ENCODE measurements around the gene ARHGAP11A.
A peak's percentile ranks its signal among the peaks of the same experiment; 100 is the strongest.

The ARHGAP11A gene

DNA sequence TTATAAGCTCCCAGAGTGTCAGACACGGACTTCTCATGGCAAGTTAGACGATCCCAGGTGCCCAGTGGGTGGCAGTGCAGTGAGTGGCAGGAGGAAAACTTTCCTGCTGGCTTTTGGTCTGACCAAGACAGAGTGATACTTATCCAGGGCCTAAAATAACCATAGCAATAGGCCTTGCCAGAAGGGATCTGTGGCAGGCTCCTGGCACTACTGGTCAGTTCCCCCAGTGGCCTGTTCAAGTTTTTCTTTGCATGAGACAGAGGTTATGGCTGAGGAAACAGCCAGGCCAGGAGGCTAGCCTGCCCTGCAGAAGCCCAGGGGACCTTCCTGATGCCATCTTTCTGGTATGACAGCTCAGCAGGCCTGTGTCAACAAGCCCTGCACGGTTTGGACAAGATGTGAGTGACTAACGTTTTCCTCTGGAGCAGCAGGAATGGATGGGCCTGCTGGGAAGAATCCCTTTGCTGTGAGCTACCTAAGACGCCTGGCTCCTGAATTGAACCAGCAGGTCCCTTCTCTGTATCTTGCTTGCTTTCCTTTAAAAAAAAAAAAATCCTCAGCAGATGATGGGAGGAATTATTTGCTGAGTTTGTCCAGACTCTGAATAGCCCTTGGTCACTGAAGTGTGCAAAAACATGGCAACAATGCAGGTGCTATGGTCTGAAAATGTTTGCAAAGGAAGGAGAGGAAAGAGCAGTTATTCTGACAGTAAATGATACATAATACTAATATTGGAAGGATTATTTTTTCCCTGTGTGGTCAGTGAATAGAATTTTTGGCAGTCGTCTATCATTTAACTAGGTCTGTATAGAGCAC lies 44.2 kb downstream of the ARHGAP11A start:
- no peak overlapping the region for H2BK15ac ChIP-seq (ENCODE audit: low read depth, poor library complexity, severe bottlenecking)
- peak overlapping the region; percentile 2 for H3K4me2 ChIP-seq (ENCODE audit: low read length, poor library complexity, severe bottlenecking)
- peak; percentile 79 for DNase-seq
- H2BK12ac ChIP-seq (ENCODE audit: low read length in 2 of 2) = peak overlapping the region in 1 of 2 experiments; percentile 34
- H3K9me3 ChIP-seq (ENCODE audit: control insufficient read depth, low read length) = no peaks in the 10 kb centered on the region
- no peak overlapping the region for H2BK120ac ChIP-seq (ENCODE audit: low read depth, low read length)
- H3K14ac ChIP-seq (ENCODE audit: low read length in 2 of 2) = no peak overlapping the region
- no peak overlapping the region for H3K4me3 ChIP-seq (ENCODE audit: insufficient read depth in 1 of 2, low read depth in 1 of 2, low read length in 2 of 2)
- H3K18ac ChIP-seq (ENCODE audit: low read depth in 1 of 2, low read length in 2 of 2) = no peak overlapping the region
- no peak overlapping the region for H4K91ac ChIP-seq (ENCODE audit: low read length)
- H3K79me1 ChIP-seq (replicated peaks; ENCODE audit: low read length, poor library complexity, severe bottlenecking) = no peaks in the 10 kb centered on the region
- no peaks in the 10 kb centered on the region for H3K36me3 ChIP-seq (ENCODE audit: control insufficient read depth in 1 of 2, insufficient read depth in 2 of 2, low read depth in 1 of 2, low read length in 2 of 2)
- WGBS = 60% methylated on average over 5 of the region's 6 CpGs
- H3K27ac ChIP-seq (ENCODE audit: low read length, poor library complexity, severe bottlenecking) = peak overlapping the region; percentile 86
- no peaks in the 10 kb centered on the region for H3K27me3 ChIP-seq (ENCODE audit: control insufficient read depth in 1 of 2, insufficient read depth in 1 of 2, low read length in 2 of 2)
- peak overlapping the region; percentile 49 for H2BK5ac ChIP-seq (ENCODE audit: low read depth, low read length, poor library complexity, severe bottlenecking)
- H2AK5ac ChIP-seq (ENCODE audit: low read length, severe bottlenecking) = peak overlapping the region; percentile 82
- no peak overlapping the region for H3K4ac ChIP-seq (ENCODE audit: low read depth in 1 of 2, low read length in 2 of 2)
- H3K4me1 ChIP-seq (ENCODE audit: control insufficient read depth, insufficient read depth, low read depth, low read length) = peaks cover 15% of the 10 kb centered on the region
- H4K8ac ChIP-seq (ENCODE audit: low read length) = peak overlapping the region; percentile 40
- H3K23ac ChIP-seq (ENCODE audit: low read length in 2 of 2) = no peak overlapping the region
- peak overlapping the region; percentile 57 for H3K9ac ChIP-seq (ENCODE audit: low read length)
- no peak overlapping the region for H2AFZ ChIP-seq (ENCODE audit: low read depth, low read length)

- no peak for DNase-seq
- no peak overlapping the region for H3K23ac ChIP-seq (ENCODE audit: low read length in 2 of 2)
- no peak overlapping the region for H4K91ac ChIP-seq (ENCODE audit: low read length)
- no peak overlapping the region for H3K18ac ChIP-seq (ENCODE audit: low read depth in 1 of 2, low read length in 2 of 2)
- H4K8ac ChIP-seq (ENCODE audit: low read length) = no peak overlapping the region
- no peak overlapping the region for H2AFZ ChIP-seq (ENCODE audit: low read depth, low read length)
- no peak overlapping the region for H3K14ac ChIP-seq (ENCODE audit: low read length in 2 of 2)
- no peak overlapping the region for H3K4me2 ChIP-seq (ENCODE audit: low read length, poor library complexity, severe bottlenecking)
- no peak overlapping the region for H2BK120ac ChIP-seq (ENCODE audit: low read depth, low read length)
- peak overlapping the region in 1 of 2 experiments; percentile 45 for H2BK12ac ChIP-seq (ENCODE audit: low read length in 2 of 2)
- H2AK5ac ChIP-seq (ENCODE audit: low read length, severe bottlenecking) = peak overlapping the region; percentile 33
- H3K27ac ChIP-seq (ENCODE audit: low read length, poor library complexity, severe bottlenecking) = no peak overlapping the region
- WGBS = 89% methylated on average over 4 of the region's 4 CpGs
- no peaks in the 10 kb centered on the region for H3K79me1 ChIP-seq (replicated peaks; ENCODE audit: low read length, poor library complexity, severe bottlenecking)
- no peak overlapping the region for H3K4ac ChIP-seq (ENCODE audit: low read depth in 1 of 2, low read length in 2 of 2)
- no peaks in the 10 kb centered on the region for H3K9me3 ChIP-seq (ENCODE audit: control insufficient read depth, low read length)
- no peaks in the 10 kb centered on the region for H3K27me3 ChIP-seq (ENCODE audit: control insufficient read depth in 1 of 2, insufficient read depth in 1 of 2, low read length in 2 of 2)
- no peak overlapping the region for H3K9ac ChIP-seq (ENCODE audit: low read length)
- no peak overlapping the region for H3K4me3 ChIP-seq (ENCODE audit: insufficient read depth in 1 of 2, low read depth in 1 of 2, low read length in 2 of 2)
- peaks cover 15% of the 10 kb centered on the region for H3K4me1 ChIP-seq (ENCODE audit: control insufficient read depth, insufficient read depth, low read depth, low read length)
- no peak overlapping the region for H2BK15ac ChIP-seq (ENCODE audit: low read depth, poor library complexity, severe bottlenecking)
- no peaks in the 10 kb centered on the region for H3K36me3 ChIP-seq (ENCODE audit: control insufficient read depth in 1 of 2, insufficient read depth in 2 of 2, low read depth in 1 of 2, low read length in 2 of 2)
- H2BK5ac ChIP-seq (ENCODE audit: low read depth, low read length, poor library complexity, severe bottlenecking) = no peak overlapping the region
Observed at GRCh38 chr15:32663671-32664070, 48.4 kb downstream of the ARHGAP11A start.

- H3K4me2 ChIP-seq (ENCODE audit: low read length, poor library complexity, severe bottlenecking) = no peak overlapping the region
- no peak overlapping the region for H3K4ac ChIP-seq (ENCODE audit: low read depth in 1 of 2, low read length in 2 of 2)
- no peaks in the 10 kb centered on the region for H3K36me3 ChIP-seq (ENCODE audit: control insufficient read depth in 1 of 2, insufficient read depth in 2 of 2, low read depth in 1 of 2, low read length in 2 of 2)
- no peak overlapping the region for H4K8ac ChIP-seq (ENCODE audit: low read length)
- no peak overlapping the region for H2AFZ ChIP-seq (ENCODE audit: low read depth, low read length)
- no peak overlapping the region for H3K14ac ChIP-seq (ENCODE audit: low read length in 2 of 2)
- H3K4me1 ChIP-seq (ENCODE audit: control insufficient read depth, insufficient read depth, low read depth, low read length) = peaks cover 9% of the 10 kb centered on the region
- peak overlapping the region in 1 of 2 experiments; percentile 45 for H2BK12ac ChIP-seq (ENCODE audit: low read length in 2 of 2)
- H3K23ac ChIP-seq (ENCODE audit: low read length in 2 of 2) = no peak overlapping the region
- H4K91ac ChIP-seq (ENCODE audit: low read length) = no peak overlapping the region
- no peaks in the 10 kb centered on the region for H3K27me3 ChIP-seq (ENCODE audit: control insufficient read depth in 1 of 2, insufficient read depth in 1 of 2, low read length in 2 of 2)
- H2AK5ac ChIP-seq (ENCODE audit: low read length, severe bottlenecking) = peak overlapping the region; percentile 75
- DNase-seq = no peak
- H3K9me3 ChIP-seq (ENCODE audit: control insufficient read depth, low read length) = no peaks in the 10 kb centered on the region
- H2BK5ac ChIP-seq (ENCODE audit: low read depth, low read length, poor library complexity, severe bottlenecking) = no peak overlapping the region
- H2BK120ac ChIP-seq (ENCODE audit: low read depth, low read length) = no peak overlapping the region
- no peak overlapping the region for H3K9ac ChIP-seq (ENCODE audit: low read length)
- no peak overlapping the region for H3K18ac ChIP-seq (ENCODE audit: low read depth in 1 of 2, low read length in 2 of 2)
- H2BK15ac ChIP-seq (ENCODE audit: low read depth, poor library complexity, severe bottlenecking) = no peak overlapping the region
- H3K27ac ChIP-seq (ENCODE audit: low read length, poor library complexity, severe bottlenecking) = no peak overlapping the region
- no peaks in the 10 kb centered on the region for H3K79me1 ChIP-seq (replicated peaks; ENCODE audit: low read length, poor library complexity, severe bottlenecking)
- H3K4me3 ChIP-seq (ENCODE audit: insufficient read depth in 1 of 2, low read depth in 1 of 2, low read length in 2 of 2) = no peak overlapping the region
Observed at GRCh38 chr15:32664796-32665195, 49.5 kb downstream of the ARHGAP11A start.

GRCh38 chr15:32667321-32667720 lies 52.0 kb downstream of the ARHGAP11A start:
- no peak for DNase-seq
- no peak overlapping the region for H2BK5ac ChIP-seq (ENCODE audit: low read depth, low read length, poor library complexity, severe bottlenecking)
- H3K9ac ChIP-seq (ENCODE audit: low read length) = no peak overlapping the region
- H2BK15ac ChIP-seq (ENCODE audit: low read depth, poor library complexity, severe bottlenecking) = no peak overlapping the region
- H3K9me3 ChIP-seq (ENCODE audit: control insufficient read depth, low read length) = no peaks in the 10 kb centered on the region
- WGBS = 95% methylated on average over 6 of the region's 6 CpGs
- H3K23ac ChIP-seq (ENCODE audit: low read length in 2 of 2) = no peak overlapping the region
- no peak overlapping the region for H2AK5ac ChIP-seq (ENCODE audit: low read length, severe bottlenecking)
- H2BK120ac ChIP-seq (ENCODE audit: low read depth, low read length) = no peak overlapping the region
- no peak overlapping the region for H3K4me3 ChIP-seq (ENCODE audit: insufficient read depth in 1 of 2, low read depth in 1 of 2, low read length in 2 of 2)
- no peak overlapping the region for H2AFZ ChIP-seq (ENCODE audit: low read depth, low read length)
- H3K27me3 ChIP-seq (ENCODE audit: control insufficient read depth in 1 of 2, insufficient read depth in 1 of 2, low read length in 2 of 2) = no peaks in the 10 kb centered on the region
- H3K4me1 ChIP-seq (ENCODE audit: control insufficient read depth, insufficient read depth, low read depth, low read length) = peaks cover 5% of the 10 kb centered on the region
- no peak overlapping the region for H4K91ac ChIP-seq (ENCODE audit: low read length)
- no peak overlapping the region for H4K8ac ChIP-seq (ENCODE audit: low read length)
- no peak overlapping the region for H3K4ac ChIP-seq (ENCODE audit: low read depth in 1 of 2, low read length in 2 of 2)
- no peak overlapping the region for H2BK12ac ChIP-seq (ENCODE audit: low read length in 2 of 2)
- H3K14ac ChIP-seq (ENCODE audit: low read length in 2 of 2) = no peak overlapping the region
- no peak overlapping the region for H3K27ac ChIP-seq (ENCODE audit: low read length, poor library complexity, severe bottlenecking)
- H3K36me3 ChIP-seq (ENCODE audit: control insufficient read depth in 1 of 2, insufficient read depth in 2 of 2, low read depth in 1 of 2, low read length in 2 of 2) = no peaks in the 10 kb centered on the region
- H3K4me2 ChIP-seq (ENCODE audit: low read length, poor library complexity, severe bottlenecking) = no peak overlapping the region
- no peaks in the 10 kb centered on the region for H3K79me1 ChIP-seq (replicated peaks; ENCODE audit: low read length, poor library complexity, severe bottlenecking)
- H3K18ac ChIP-seq (ENCODE audit: low read depth in 1 of 2, low read length in 2 of 2) = no peak overlapping the region

Data from mesenchymal stem cell (in vitro differentiated cells and primary cell).